GM23338 (cell line): ENCODE data around the gene DNMT1. TPM values are rescaled to one million over a fixed set of nuclear protein-coding genes. Genes with fewer than 3 reads are reported as not detected.

Experiments used
- ATAC-seq: fragments of 200-7000 bp; cut with Tn5 transposase; 3 replicates; pipeline ENCODE4 v1.9.1; 2020
- DNase-seq: peaks from one replicate; pipeline ENCODE4 v3.0.0-alpha.2; 2015; ENCODE audit warnings: low spot score
- H2AFZ ChIP-seq: fragments of 200-600 bp; sonication (generic); 2 replicates; pipeline ENCODE4 v1.8.0; 2016; ENCODE audit warnings: antibody characterized with exemption, mild to moderate bottlenecking, moderate library complexity
- H3F3A ChIP-seq: fragments of 200-600 bp; sonication (generic); replicated peaks from 2 replicates; pipeline ENCODE4 v1.8.0; 2017; ENCODE audit warnings: antibody characterized with exemption, mixed run types, low read depth
- H3K27ac ChIP-seq: fragments of 200-600 bp; sonication (generic); 2 replicates; pipeline ENCODE4 v1.6.1; 2016; ENCODE audit warnings: low read depth
- H3K27me3 ChIP-seq: fragments of 200-600 bp; sonication (generic); 2 replicates; pipeline ENCODE4 v1.8.0; 2016; ENCODE audit warnings: mild to moderate bottlenecking, mixed run types, moderate library complexity; ENCODE audit not compliant: insufficient read depth
- H3K36me3 ChIP-seq: fragments of 200-600 bp; sonication (generic); 2 replicates; pipeline ENCODE4 v1.8.0; 2016; ENCODE audit warnings: mild to moderate bottlenecking; ENCODE audit not compliant: insufficient read depth
- H3K4me1 ChIP-seq: fragments of 200-600 bp; sonication (generic); 2 replicates; pipeline ENCODE4 v1.8.0; 2016; ENCODE audit warnings: mild to moderate bottlenecking, moderate library complexity; ENCODE audit not compliant: insufficient read depth
- H3K4me2 ChIP-seq: fragments of 200-600 bp; sonication (generic); 2 replicates; pipeline ENCODE4 v1.7.1; 2017; ENCODE audit warnings: mixed run types
- H3K4me3 ChIP-seq: fragments of 200-600 bp; sonication (generic); 2 replicates; pipeline ENCODE4 v1.6.1; 2016; ENCODE audit warnings: mixed run types
- H3K79me2 ChIP-seq: fragments of 200-600 bp; sonication (generic); replicated peaks from 2 replicates; pipeline ENCODE4 v1.8.0; 2017; ENCODE audit warnings: mild to moderate bottlenecking; ENCODE audit not compliant: insufficient read depth
- H3K9me2 ChIP-seq: fragments of 200-600 bp; sonication (generic); 2 replicates; pipeline ENCODE4 v1.8.0; 2017; ENCODE audit not compliant: insufficient read depth
- H4K20me1 ChIP-seq: fragments of 200-600 bp; sonication (generic); replicated peaks from 2 replicates; pipeline ENCODE4 v1.8.0; 2017; ENCODE audit warnings: mild to moderate bottlenecking; ENCODE audit not compliant: insufficient read depth
- H3K27ac Mint-ChIP-seq: 2 replicates; pipeline ENCODE4 v1.8.0; 2020; ENCODE audit warnings: inconsistent platforms, mild to moderate bottlenecking, moderate library complexity, mixed read lengths
- H3K27me3 Mint-ChIP-seq: 3 replicates; pipeline ENCODE4 v1.8.0; 2022; ENCODE audit warnings: low read depth, mild to moderate bottlenecking, moderate library complexity, mixed read lengths, inconsistent platforms; ENCODE audit not compliant: insufficient read depth, poor library complexity
- H3K36me3 Mint-ChIP-seq: 3 replicates; pipeline ENCODE4 v1.8.0; 2021; ENCODE audit warnings: low read depth, mild to moderate bottlenecking, inconsistent platforms, moderate library complexity, mixed read lengths
- H3K4me1 Mint-ChIP-seq: 3 replicates; pipeline ENCODE4 v1.8.0; 2020; ENCODE audit warnings: mild to moderate bottlenecking, inconsistent platforms, mixed read lengths
- H3K4me3 Mint-ChIP-seq: 3 replicates; pipeline ENCODE4 v1.8.0; 2021; ENCODE audit warnings: moderate library complexity, mild to moderate bottlenecking, inconsistent platforms, mixed read lengths
- H3K9me3 Mint-ChIP-seq: 3 replicates; pipeline ENCODE4 v1.8.0; 2020; ENCODE audit warnings: moderate library complexity, mild to moderate bottlenecking, inconsistent platforms, mixed read lengths
- CREB1 ChIP-seq: fragments of 250-450 bp; sonication (Bioruptor Pico); IDR thresholded peaks from 2 replicates; pipeline ENCODE4 v1.5.0; 2020; ENCODE audit warnings: low read depth, mild to moderate bottlenecking, moderate library complexity
- EZH2 ChIP-seq: fragments of 200-600 bp; sonication (generic); IDR thresholded peaks from one replicate; pipeline ENCODE4 v1.8.0; 2017; ENCODE audit warnings: antibody characterized with exemption, mild to moderate bottlenecking, low read depth; ENCODE audit not compliant: unreplicated experiment
- EZH2phosphoT487 ChIP-seq: fragments of 200-600 bp; sonication (generic); IDR thresholded peaks from one replicate; pipeline ENCODE4 v1.8.1; 2018; ENCODE audit warnings: antibody characterized with exemption; ENCODE audit not compliant: unreplicated experiment
- JUNB ChIP-seq: IDR thresholded peaks from one replicate; pipeline ENCODE4 v1.6.1; 2016; ENCODE audit warnings: antibody characterized with exemption; ENCODE audit not compliant: unreplicated experiment
- NANOG ChIP-seq: IDR thresholded peaks from 2 replicates; pipeline ENCODE4 v1.6.1; 2016; ENCODE audit warnings: antibody characterized with exemption, borderline replicate concordance
- POLR2AphosphoS5 ChIP-seq: IDR thresholded peaks from 2 replicates; pipeline ENCODE4 v1.6.1; 2016; ENCODE audit warnings: antibody characterized with exemption, low read depth
- STAT1 ChIP-seq: IDR thresholded peaks from one replicate; pipeline ENCODE4 v1.6.1; 2016; ENCODE audit warnings: antibody characterized with exemption; ENCODE audit not compliant: unreplicated experiment
- ZNF114 ChIP-seq: fragments of 250-450 bp; sonication (Bioruptor Pico); IDR thresholded peaks from 2 replicates; pipeline ENCODE4 v1.5.0; 2020; ENCODE audit warnings: mild to moderate bottlenecking, moderate library complexity
- ZNF331 ChIP-seq: fragments of 250-450 bp; sonication (Bioruptor Pico); IDR thresholded peaks from 2 replicates; pipeline ENCODE4 v1.5.0; 2020; ENCODE audit warnings: low read depth, mild to moderate bottlenecking, moderate library complexity
- polyA plus RNA-seq: library from polyadenylated mRNA; unstranded; fragments of >200 nt; fragmentation: Nextera tagmentation; extraction: Ambion mirVana; gene quantifications from 2 replicates; pipeline ENCODE4 v1.2.1, GENCODE V29; 2016
- total RNA-seq: library from RNA; depleted of rRNA; stranded (reverse); fragments of >200 nt; shearing (Covaris generic); gene quantifications from 2 replicates; pipeline ENCODE4 v1.2.3, GENCODE V29; 2014
- TF ChIP-seq, protein P1 (sequence below): IDR thresholded peaks from 2 replicates; pipeline ENCODE4 v1.6.1; 2016; ENCODE audit warnings: antibody characterized with exemption
- TF ChIP-seq, protein P2 (sequence below): IDR thresholded peaks from one replicate; pipeline ENCODE4 v1.6.1; 2018; ENCODE audit warnings: antibody characterized with exemption; ENCODE audit not compliant: unreplicated experiment
- TF ChIP-seq, protein P3 (sequence below), 2 experiments: fragments of 200-600 bp in 1 of 2; sonication (generic) in 1 of 2; conservative IDR thresholded peaks; 2 replicates each; pipeline versions ENCODE4 v1.5.1 to v1.6.1; 2016 to 2017; ENCODE audit warnings: antibody characterized with exemption in 2 of 2, low read depth in 2 of 2, mild to moderate bottlenecking in 2 of 2, moderate library complexity in 1 of 2
- TF ChIP-seq, protein P4 (sequence below): fragments of 250-450 bp; sonication (Bioruptor Pico); IDR thresholded peaks from 2 replicates; pipeline ENCODE4 v1.5.0; 2020; ENCODE audit warnings: mild to moderate bottlenecking, moderate library complexity

The DNMT1 gene
- total and polyA plus RNA-seq, 2 experiments from 2014 or later: 238 to 589 TPM

DNA sequence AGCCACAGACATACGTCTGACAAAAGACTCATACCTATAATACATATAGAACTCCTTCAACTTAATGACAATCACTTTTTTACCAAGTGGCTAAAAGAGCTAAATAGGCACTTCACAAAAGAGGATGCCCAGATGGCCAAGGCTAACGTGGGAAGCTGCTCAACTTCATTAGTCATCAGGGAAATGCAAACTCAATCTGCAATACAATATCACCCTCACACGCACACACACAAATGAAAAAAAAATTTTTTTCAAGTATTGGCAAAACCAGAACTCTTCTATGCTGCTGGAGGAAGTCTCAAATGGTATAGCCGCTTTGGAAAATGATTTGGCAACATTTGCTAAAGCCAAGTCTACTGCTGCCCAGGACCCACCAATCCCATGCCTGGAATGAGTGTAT, 14.6 kb upstream of the DNMT1 start:
- Histone ChIP-seq H3K4me3 (no peak overlapping the region), H3F3A (no peaks in the 10 kb centered on the region), H3K9me2 (no peaks in the 10 kb centered on the region), H3K79me2 (no peaks in the 10 kb centered on the region), H3K27ac (no peak overlapping the region), H3K4me1 (no peaks in the 10 kb centered on the region), H4K20me1 (no peaks in the 10 kb centered on the region), H3K4me2 (no peak overlapping the region), H2AFZ (0 out of 2 replicates have a peak overlapping the region, but pooled peaks have one; percentile 12), H3K36me3 (no peaks in the 10 kb centered on the region), H3K27me3 (no peaks in the 10 kb centered on the region)
- Mint-ChIP-seq H3K27me3 (peaks cover 3% of the 10 kb centered on the region), H3K4me3 (no peak overlapping the region), H3K9me3 (peaks cover 17% of the 10 kb centered on the region), H3K4me1 (peaks cover 12% of the 10 kb centered on the region; the same call in 2 of the 3 replicates), H3K27ac (no peak overlapping the region), H3K36me3 (peaks cover 5% of the 10 kb centered on the region; the same call in 1 of the 3 replicates)
- ATAC-seq (no peak), DNase-seq (no peak)
- TF ChIP-seq POLR2AphosphoS5 (no peak), NANOG (no peak), ZNF331 (no peak), ZNF114 (CRISPR knock-in tag) (no peak), JUNB (no peak), STAT1 (no peak), CREB1 (CRISPR knock-in tag) (no peak), EZH2 (no peak), EZH2phosphoT487 (no peak)
- TF ChIP-seq, protein P1, sequence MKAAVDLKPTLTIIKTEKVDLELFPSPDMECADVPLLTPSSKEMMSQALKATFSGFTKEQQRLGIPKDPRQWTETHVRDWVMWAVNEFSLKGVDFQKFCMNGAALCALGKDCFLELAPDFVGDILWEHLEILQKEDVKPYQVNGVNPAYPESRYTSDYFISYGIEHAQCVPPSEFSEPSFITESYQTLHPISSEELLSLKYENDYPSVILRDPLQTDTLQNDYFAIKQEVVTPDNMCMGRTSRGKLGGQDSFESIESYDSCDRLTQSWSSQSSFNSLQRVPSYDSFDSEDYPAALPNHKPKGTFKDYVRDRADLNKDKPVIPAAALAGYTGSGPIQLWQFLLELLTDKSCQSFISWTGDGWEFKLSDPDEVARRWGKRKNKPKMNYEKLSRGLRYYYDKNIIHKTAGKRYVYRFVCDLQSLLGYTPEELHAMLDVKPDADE: no peak
- TF ChIP-seq, protein P2, sequence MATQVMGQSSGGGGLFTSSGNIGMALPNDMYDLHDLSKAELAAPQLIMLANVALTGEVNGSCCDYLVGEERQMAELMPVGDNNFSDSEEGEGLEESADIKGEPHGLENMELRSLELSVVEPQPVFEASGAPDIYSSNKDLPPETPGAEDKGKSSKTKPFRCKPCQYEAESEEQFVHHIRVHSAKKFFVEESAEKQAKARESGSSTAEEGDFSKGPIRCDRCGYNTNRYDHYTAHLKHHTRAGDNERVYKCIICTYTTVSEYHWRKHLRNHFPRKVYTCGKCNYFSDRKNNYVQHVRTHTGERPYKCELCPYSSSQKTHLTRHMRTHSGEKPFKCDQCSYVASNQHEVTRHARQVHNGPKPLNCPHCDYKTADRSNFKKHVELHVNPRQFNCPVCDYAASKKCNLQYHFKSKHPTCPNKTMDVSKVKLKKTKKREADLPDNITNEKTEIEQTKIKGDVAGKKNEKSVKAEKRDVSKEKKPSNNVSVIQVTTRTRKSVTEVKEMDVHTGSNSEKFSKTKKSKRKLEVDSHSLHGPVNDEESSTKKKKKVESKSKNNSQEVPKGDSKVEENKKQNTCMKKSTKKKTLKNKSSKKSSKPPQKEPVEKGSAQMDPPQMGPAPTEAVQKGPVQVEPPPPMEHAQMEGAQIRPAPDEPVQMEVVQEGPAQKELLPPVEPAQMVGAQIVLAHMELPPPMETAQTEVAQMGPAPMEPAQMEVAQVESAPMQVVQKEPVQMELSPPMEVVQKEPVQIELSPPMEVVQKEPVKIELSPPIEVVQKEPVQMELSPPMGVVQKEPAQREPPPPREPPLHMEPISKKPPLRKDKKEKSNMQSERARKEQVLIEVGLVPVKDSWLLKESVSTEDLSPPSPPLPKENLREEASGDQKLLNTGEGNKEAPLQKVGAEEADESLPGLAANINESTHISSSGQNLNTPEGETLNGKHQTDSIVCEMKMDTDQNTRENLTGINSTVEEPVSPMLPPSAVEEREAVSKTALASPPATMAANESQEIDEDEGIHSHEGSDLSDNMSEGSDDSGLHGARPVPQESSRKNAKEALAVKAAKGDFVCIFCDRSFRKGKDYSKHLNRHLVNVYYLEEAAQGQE: no peak
- TF ChIP-seq, protein P3, sequence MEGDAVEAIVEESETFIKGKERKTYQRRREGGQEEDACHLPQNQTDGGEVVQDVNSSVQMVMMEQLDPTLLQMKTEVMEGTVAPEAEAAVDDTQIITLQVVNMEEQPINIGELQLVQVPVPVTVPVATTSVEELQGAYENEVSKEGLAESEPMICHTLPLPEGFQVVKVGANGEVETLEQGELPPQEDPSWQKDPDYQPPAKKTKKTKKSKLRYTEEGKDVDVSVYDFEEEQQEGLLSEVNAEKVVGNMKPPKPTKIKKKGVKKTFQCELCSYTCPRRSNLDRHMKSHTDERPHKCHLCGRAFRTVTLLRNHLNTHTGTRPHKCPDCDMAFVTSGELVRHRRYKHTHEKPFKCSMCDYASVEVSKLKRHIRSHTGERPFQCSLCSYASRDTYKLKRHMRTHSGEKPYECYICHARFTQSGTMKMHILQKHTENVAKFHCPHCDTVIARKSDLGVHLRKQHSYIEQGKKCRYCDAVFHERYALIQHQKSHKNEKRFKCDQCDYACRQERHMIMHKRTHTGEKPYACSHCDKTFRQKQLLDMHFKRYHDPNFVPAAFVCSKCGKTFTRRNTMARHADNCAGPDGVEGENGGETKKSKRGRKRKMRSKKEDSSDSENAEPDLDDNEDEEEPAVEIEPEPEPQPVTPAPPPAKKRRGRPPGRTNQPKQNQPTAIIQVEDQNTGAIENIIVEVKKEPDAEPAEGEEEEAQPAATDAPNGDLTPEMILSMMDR (conservative IDR thresholded peaks at IDR 0.05; ENCODE audit: low read depth in 2 of 2): no peak
- TF ChIP-seq, protein P4, sequence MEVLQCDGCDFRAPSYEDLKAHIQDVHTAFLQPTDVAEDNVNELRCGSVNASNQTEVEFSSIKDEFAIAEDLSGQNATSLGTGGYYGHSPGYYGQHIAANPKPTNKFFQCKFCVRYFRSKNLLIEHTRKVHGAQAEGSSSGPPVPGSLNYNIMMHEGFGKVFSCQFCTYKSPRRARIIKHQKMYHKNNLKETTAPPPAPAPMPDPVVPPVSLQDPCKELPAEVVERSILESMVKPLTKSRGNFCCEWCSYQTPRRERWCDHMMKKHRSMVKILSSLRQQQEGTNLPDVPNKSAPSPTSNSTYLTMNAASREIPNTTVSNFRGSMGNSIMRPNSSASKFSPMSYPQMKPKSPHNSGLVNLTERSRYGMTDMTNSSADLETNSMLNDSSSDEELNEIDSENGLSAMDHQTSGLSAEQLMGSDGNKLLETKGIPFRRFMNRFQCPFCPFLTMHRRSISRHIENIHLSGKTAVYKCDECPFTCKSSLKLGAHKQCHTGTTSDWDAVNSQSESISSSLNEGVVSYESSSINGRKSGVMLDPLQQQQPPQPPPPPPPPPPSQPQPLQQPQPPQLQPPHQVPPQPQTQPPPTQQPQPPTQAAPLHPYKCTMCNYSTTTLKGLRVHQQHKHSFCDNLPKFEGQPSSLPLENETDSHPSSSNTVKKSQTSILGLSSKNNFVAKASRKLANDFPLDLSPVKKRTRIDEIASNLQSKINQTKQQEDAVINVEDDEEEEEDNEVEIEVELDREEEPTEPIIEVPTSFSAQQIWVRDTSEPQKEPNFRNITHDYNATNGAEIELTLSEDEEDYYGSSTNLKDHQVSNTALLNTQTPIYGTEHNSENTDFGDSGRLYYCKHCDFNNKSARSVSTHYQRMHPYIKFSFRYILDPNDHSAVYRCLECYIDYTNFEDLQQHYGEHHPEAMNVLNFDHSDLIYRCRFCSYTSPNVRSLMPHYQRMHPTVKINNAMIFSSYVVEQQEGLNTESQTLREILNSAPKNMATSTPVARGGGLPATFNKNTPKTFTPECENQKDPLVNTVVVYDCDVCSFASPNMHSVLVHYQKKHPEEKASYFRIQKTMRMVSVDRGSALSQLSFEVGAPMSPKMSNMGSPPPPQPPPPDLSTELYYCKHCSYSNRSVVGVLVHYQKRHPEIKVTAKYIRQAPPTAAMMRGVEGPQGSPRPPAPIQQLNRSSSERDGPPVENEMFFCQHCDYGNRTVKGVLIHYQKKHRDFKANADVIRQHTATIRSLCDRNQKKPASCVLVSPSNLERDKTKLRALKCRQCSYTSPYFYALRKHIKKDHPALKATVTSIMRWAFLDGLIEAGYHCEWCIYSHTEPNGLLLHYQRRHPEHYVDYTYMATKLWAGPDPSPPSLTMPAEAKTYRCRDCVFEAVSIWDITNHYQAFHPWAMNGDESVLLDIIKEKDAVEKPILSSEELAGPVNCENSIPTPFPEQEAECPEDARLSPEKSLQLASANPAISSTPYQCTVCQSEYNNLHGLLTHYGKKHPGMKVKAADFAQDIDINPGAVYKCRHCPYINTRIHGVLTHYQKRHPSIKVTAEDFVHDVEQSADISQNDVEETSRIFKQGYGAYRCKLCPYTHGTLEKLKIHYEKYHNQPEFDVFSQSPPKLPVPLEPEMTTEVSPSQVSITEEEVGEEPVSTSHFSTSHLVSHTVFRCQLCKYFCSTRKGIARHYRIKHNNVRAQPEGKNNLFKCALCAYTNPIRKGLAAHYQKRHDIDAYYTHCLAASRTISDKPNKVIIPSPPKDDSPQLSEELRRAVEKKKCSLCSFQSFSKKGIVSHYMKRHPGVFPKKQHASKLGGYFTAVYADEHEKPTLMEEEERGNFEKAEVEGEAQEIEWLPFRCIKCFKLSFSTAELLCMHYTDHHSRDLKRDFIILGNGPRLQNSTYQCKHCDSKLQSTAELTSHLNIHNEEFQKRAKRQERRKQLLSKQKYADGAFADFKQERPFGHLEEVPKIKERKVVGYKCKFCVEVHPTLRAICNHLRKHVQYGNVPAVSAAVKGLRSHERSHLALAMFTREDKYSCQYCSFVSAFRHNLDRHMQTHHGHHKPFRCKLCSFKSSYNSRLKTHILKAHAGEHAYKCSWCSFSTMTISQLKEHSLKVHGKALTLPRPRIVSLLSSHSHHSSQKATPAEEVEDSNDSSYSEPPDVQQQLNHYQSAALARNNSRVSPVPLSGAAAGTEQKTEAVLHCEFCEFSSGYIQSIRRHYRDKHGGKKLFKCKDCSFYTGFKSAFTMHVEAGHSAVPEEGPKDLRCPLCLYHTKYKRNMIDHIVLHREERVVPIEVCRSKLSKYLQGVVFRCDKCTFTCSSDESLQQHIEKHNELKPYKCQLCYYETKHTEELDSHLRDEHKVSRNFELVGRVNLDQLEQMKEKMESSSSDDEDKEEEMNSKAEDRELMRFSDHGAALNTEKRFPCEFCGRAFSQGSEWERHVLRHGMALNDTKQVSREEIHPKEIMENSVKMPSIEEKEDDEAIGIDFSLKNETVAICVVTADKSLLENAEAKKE (CRISPR knock-in tag): no peak
